C4-2B (cell line): ENCODE data around the gene DYNLL1.

Source experiments
- ZFX ChIP-seq: fragments of 450-650 bp; IDR thresholded peaks from 2 replicates; pipeline ENCODE4 v1.6.1; 2017
- TF ChIP-seq, protein P1 (sequence below): fragments of 450-650 bp; conservative IDR thresholded peaks from 2 replicates; pipeline ENCODE4 v1.5.1; 2017; ENCODE audit warnings: mild to moderate bottlenecking

DNA sequence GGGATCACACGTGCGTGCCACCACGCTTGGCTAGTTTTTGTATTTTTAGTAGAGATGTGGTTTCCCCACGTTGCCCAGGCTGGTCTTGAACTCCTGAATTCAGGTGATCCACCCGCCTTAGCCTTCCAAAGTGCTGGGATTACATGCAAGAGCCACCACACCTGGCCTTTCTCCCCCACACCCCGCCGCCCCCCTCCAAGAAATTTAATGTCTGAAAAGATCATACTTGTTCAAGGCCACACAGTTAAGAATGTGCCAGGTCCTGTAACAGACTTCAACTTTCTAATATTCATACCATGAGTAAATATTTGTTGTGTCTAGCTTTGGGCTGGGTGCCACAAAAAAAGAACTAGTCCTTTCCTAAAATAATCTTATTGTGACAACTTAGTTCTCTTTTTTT is 40.6 kb upstream of the DYNLL1 start:
- TF ChIP-seq, protein P1, sequence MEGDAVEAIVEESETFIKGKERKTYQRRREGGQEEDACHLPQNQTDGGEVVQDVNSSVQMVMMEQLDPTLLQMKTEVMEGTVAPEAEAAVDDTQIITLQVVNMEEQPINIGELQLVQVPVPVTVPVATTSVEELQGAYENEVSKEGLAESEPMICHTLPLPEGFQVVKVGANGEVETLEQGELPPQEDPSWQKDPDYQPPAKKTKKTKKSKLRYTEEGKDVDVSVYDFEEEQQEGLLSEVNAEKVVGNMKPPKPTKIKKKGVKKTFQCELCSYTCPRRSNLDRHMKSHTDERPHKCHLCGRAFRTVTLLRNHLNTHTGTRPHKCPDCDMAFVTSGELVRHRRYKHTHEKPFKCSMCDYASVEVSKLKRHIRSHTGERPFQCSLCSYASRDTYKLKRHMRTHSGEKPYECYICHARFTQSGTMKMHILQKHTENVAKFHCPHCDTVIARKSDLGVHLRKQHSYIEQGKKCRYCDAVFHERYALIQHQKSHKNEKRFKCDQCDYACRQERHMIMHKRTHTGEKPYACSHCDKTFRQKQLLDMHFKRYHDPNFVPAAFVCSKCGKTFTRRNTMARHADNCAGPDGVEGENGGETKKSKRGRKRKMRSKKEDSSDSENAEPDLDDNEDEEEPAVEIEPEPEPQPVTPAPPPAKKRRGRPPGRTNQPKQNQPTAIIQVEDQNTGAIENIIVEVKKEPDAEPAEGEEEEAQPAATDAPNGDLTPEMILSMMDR = no peak
- no peak for TF ChIP-seq ZFX
